Measurements from ENCODE around the gene CDC42. TPM values are rescaled to one million over a fixed set of nuclear protein-coding genes. Genes with fewer than 3 reads are reported as not detected.

CDC42 gene
- total and polyA plus RNA-seq, 2 experiments from 2014 or later, result 119 to 184 TPM

DNA sequence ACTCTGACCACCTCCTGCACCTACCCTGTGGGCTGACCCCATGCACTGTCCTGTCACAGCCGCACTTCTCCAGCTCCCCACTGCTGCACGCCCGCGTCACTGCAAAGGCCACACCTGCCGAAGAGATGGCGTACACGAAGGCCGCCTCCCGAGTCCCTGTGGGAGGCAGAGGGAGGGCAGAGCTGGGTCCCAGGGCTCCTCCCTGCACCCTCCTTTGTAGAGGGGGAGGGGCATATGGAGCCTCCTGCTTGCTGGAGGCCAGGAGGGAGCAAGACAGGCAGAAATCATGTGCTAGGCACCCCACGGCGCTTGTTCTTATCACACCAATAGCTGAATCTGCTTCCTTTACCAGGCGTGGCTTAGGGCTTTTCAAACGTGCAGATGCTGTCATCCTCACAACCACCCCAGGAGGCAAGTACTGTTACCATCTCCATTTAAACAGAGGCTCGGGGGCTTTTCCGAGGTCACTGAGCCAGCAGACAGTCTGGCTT lies 69.0 kb downstream of the CDC42 start:
- no peaks in the 10 kb centered on the region for H3F3A ChIP-seq (replicated peaks; ENCODE audit: low read depth)
- Mint-ChIP-seq H3K4me1 (peaks cover 29% of the 10 kb centered on the region), H3K9me3 (no peaks in the 10 kb centered on the region), H3K4me3 (no peak overlapping the region), H3K27me3 (ENCODE audit: insufficient read depth, low read depth, poor library complexity) (peaks cover 14% of the 10 kb centered on the region), H3K27ac (no peak overlapping the region), H3K36me3 (ENCODE audit: low read depth) (no peaks in the 10 kb centered on the region)
- H3K36me3 ChIP-seq (ENCODE audit: insufficient read depth), result no peaks in the 10 kb centered on the region
- H3K9me2 ChIP-seq (ENCODE audit: insufficient read depth), result no peaks in the 10 kb centered on the region
- no peak overlapping the region for H3K4me3 ChIP-seq
- ATAC-seq, result peak; percentile 68
- no peaks in the 10 kb centered on the region for H3K27me3 ChIP-seq (ENCODE audit: insufficient read depth)
- DNase-seq (ENCODE audit: low spot score), result peak; percentile 50
- no peaks in the 10 kb centered on the region for H3K79me2 ChIP-seq (replicated peaks; ENCODE audit: insufficient read depth)
- peak overlapping the region; percentile 59; the same call in 1 of the 2 replicates for H3K27ac ChIP-seq (ENCODE audit: low read depth)
- H4K20me1 ChIP-seq (replicated peaks; ENCODE audit: insufficient read depth), result 0 out of 2 replicates have a peak, but pooled peaks cover 6% of the 10 kb centered on the region
- no peak overlapping the region for H2AFZ ChIP-seq
- peaks cover 8% of the 10 kb centered on the region; the same call in 1 of the 2 replicates for H3K4me1 ChIP-seq (ENCODE audit: insufficient read depth)
- TF ChIP-seq, protein P1, sequence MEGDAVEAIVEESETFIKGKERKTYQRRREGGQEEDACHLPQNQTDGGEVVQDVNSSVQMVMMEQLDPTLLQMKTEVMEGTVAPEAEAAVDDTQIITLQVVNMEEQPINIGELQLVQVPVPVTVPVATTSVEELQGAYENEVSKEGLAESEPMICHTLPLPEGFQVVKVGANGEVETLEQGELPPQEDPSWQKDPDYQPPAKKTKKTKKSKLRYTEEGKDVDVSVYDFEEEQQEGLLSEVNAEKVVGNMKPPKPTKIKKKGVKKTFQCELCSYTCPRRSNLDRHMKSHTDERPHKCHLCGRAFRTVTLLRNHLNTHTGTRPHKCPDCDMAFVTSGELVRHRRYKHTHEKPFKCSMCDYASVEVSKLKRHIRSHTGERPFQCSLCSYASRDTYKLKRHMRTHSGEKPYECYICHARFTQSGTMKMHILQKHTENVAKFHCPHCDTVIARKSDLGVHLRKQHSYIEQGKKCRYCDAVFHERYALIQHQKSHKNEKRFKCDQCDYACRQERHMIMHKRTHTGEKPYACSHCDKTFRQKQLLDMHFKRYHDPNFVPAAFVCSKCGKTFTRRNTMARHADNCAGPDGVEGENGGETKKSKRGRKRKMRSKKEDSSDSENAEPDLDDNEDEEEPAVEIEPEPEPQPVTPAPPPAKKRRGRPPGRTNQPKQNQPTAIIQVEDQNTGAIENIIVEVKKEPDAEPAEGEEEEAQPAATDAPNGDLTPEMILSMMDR (conservative IDR thresholded peaks at IDR 0.05; ENCODE audit: low read depth in 2 of 2), result no peak
- no peak for TF ChIP-seq EZH2 (IDR thresholded peaks at IDR 0.05; ENCODE audit: low read depth, unreplicated experiment)
- TF ChIP-seq ZNF114 (CRISPR knock-in tag; IDR thresholded peaks at IDR 0.05), result no peak
- no peak for TF ChIP-seq ZNF331 (CRISPR knock-in tag; IDR thresholded peaks at IDR 0.05; ENCODE audit: low read depth)
- no peak for TF ChIP-seq EZH2phosphoT487 (IDR thresholded peaks at IDR 0.05; ENCODE audit: unreplicated experiment)
- TF ChIP-seq, protein P2, sequence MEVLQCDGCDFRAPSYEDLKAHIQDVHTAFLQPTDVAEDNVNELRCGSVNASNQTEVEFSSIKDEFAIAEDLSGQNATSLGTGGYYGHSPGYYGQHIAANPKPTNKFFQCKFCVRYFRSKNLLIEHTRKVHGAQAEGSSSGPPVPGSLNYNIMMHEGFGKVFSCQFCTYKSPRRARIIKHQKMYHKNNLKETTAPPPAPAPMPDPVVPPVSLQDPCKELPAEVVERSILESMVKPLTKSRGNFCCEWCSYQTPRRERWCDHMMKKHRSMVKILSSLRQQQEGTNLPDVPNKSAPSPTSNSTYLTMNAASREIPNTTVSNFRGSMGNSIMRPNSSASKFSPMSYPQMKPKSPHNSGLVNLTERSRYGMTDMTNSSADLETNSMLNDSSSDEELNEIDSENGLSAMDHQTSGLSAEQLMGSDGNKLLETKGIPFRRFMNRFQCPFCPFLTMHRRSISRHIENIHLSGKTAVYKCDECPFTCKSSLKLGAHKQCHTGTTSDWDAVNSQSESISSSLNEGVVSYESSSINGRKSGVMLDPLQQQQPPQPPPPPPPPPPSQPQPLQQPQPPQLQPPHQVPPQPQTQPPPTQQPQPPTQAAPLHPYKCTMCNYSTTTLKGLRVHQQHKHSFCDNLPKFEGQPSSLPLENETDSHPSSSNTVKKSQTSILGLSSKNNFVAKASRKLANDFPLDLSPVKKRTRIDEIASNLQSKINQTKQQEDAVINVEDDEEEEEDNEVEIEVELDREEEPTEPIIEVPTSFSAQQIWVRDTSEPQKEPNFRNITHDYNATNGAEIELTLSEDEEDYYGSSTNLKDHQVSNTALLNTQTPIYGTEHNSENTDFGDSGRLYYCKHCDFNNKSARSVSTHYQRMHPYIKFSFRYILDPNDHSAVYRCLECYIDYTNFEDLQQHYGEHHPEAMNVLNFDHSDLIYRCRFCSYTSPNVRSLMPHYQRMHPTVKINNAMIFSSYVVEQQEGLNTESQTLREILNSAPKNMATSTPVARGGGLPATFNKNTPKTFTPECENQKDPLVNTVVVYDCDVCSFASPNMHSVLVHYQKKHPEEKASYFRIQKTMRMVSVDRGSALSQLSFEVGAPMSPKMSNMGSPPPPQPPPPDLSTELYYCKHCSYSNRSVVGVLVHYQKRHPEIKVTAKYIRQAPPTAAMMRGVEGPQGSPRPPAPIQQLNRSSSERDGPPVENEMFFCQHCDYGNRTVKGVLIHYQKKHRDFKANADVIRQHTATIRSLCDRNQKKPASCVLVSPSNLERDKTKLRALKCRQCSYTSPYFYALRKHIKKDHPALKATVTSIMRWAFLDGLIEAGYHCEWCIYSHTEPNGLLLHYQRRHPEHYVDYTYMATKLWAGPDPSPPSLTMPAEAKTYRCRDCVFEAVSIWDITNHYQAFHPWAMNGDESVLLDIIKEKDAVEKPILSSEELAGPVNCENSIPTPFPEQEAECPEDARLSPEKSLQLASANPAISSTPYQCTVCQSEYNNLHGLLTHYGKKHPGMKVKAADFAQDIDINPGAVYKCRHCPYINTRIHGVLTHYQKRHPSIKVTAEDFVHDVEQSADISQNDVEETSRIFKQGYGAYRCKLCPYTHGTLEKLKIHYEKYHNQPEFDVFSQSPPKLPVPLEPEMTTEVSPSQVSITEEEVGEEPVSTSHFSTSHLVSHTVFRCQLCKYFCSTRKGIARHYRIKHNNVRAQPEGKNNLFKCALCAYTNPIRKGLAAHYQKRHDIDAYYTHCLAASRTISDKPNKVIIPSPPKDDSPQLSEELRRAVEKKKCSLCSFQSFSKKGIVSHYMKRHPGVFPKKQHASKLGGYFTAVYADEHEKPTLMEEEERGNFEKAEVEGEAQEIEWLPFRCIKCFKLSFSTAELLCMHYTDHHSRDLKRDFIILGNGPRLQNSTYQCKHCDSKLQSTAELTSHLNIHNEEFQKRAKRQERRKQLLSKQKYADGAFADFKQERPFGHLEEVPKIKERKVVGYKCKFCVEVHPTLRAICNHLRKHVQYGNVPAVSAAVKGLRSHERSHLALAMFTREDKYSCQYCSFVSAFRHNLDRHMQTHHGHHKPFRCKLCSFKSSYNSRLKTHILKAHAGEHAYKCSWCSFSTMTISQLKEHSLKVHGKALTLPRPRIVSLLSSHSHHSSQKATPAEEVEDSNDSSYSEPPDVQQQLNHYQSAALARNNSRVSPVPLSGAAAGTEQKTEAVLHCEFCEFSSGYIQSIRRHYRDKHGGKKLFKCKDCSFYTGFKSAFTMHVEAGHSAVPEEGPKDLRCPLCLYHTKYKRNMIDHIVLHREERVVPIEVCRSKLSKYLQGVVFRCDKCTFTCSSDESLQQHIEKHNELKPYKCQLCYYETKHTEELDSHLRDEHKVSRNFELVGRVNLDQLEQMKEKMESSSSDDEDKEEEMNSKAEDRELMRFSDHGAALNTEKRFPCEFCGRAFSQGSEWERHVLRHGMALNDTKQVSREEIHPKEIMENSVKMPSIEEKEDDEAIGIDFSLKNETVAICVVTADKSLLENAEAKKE (CRISPR knock-in tag; IDR thresholded peaks at IDR 0.05), result no peak
- TF ChIP-seq STAT1 (IDR thresholded peaks at IDR 0.05; ENCODE audit: unreplicated experiment), result no peak
- TF ChIP-seq, protein P3, sequence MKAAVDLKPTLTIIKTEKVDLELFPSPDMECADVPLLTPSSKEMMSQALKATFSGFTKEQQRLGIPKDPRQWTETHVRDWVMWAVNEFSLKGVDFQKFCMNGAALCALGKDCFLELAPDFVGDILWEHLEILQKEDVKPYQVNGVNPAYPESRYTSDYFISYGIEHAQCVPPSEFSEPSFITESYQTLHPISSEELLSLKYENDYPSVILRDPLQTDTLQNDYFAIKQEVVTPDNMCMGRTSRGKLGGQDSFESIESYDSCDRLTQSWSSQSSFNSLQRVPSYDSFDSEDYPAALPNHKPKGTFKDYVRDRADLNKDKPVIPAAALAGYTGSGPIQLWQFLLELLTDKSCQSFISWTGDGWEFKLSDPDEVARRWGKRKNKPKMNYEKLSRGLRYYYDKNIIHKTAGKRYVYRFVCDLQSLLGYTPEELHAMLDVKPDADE (IDR thresholded peaks at IDR 0.05), result no peak
- no peak for TF ChIP-seq CREB1 (CRISPR knock-in tag; IDR thresholded peaks at IDR 0.05; ENCODE audit: low read depth)
- TF ChIP-seq POLR2AphosphoS5 (IDR thresholded peaks at IDR 0.05; ENCODE audit: low read depth), result no peak
- TF ChIP-seq, protein P4, sequence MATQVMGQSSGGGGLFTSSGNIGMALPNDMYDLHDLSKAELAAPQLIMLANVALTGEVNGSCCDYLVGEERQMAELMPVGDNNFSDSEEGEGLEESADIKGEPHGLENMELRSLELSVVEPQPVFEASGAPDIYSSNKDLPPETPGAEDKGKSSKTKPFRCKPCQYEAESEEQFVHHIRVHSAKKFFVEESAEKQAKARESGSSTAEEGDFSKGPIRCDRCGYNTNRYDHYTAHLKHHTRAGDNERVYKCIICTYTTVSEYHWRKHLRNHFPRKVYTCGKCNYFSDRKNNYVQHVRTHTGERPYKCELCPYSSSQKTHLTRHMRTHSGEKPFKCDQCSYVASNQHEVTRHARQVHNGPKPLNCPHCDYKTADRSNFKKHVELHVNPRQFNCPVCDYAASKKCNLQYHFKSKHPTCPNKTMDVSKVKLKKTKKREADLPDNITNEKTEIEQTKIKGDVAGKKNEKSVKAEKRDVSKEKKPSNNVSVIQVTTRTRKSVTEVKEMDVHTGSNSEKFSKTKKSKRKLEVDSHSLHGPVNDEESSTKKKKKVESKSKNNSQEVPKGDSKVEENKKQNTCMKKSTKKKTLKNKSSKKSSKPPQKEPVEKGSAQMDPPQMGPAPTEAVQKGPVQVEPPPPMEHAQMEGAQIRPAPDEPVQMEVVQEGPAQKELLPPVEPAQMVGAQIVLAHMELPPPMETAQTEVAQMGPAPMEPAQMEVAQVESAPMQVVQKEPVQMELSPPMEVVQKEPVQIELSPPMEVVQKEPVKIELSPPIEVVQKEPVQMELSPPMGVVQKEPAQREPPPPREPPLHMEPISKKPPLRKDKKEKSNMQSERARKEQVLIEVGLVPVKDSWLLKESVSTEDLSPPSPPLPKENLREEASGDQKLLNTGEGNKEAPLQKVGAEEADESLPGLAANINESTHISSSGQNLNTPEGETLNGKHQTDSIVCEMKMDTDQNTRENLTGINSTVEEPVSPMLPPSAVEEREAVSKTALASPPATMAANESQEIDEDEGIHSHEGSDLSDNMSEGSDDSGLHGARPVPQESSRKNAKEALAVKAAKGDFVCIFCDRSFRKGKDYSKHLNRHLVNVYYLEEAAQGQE (IDR thresholded peaks at IDR 0.05; ENCODE audit: unreplicated experiment), result no peak
- no peak for TF ChIP-seq NANOG (IDR thresholded peaks at IDR 0.05; ENCODE audit: borderline replicate concordance)
- TF ChIP-seq JUNB (IDR thresholded peaks at IDR 0.05; ENCODE audit: unreplicated experiment), result no peak
- no peak overlapping the region; the same call in 1 of the 2 replicates for H3K4me2 ChIP-seq
